Central memory CD8-positive, alpha-beta T cell (primary cell): ENCODE measurements around the gene MET.

ENCODE experiments used
- ATAC-seq: fragments of 150-1000 bp; cut with Tn5 transposase; replicated peaks from 2 replicates; pipeline ENCODE4 v1.10.0; 2022; ENCODE audit warnings: mild to moderate bottlenecking, moderate FRiP score, moderate number of reproducible peaks; ENCODE audit not compliant: poor library complexity, severe bottlenecking; ENCODE audit errors: extremely low read depth
- DNase-seq, 2 donors: peaks; one replicate each; pipeline ENCODE4 v3.0.0; 2021; ENCODE audit warnings: low spot score in 2 of 2
- H3K27ac Mint-ChIP-seq: one replicate; pipeline ENCODE4 v1.8.0; 2022; ENCODE audit warnings: low read depth, mild to moderate bottlenecking, moderate library complexity, mixed read lengths
- H3K27me3 Mint-ChIP-seq: one replicate; pipeline ENCODE4 v1.8.0; 2022; ENCODE audit warnings: mixed read lengths
- H3K36me3 Mint-ChIP-seq: one replicate; pipeline ENCODE4 v1.8.0; 2022; ENCODE audit warnings: mild to moderate bottlenecking, moderate library complexity, mixed read lengths; ENCODE audit not compliant: insufficient read depth
- H3K4me1 Mint-ChIP-seq: one replicate; pipeline ENCODE4 v1.8.0; 2022; ENCODE audit warnings: mixed read lengths
- H3K4me3 Mint-ChIP-seq: one replicate; pipeline ENCODE4 v1.8.0; 2022; ENCODE audit warnings: mild to moderate bottlenecking, moderate library complexity, mixed read lengths
- H3K9me3 Mint-ChIP-seq: one replicate; pipeline ENCODE4 v1.8.0; 2022; ENCODE audit warnings: mixed read lengths

The MET gene

DNA sequence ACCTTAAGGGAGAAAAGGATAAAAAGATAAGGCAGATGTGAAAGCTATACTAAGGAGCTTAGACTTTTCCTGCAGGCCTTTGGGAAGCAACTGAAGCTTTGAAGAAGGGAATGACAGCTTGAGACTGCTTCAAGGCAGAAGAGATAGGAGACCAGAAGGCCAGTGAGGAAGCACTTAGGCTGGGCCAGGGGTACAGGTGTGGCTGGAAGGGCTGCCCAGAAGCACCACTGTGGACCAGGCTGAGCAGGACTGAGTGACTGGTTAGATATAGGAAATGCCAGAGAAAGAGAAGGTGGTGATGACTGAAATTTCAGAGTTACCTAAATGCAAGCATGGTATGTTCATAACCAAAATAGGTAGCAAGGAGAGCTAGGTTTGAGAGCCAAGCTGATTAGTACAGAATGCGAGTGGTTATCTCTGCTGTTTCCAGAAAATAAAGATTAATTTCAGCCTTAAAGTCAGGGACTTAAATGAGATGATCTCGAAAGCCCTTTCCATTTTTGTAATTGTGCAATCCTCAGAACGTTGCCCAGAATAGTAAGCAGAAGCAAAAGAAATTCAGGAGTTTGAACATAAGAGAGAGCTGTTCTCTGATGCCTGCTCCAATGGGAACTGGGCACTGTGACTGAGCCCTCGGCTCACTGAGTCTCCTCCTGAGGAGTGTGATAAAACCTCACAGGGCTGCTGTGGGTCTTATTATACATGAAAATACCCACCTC is 54.9 kb downstream of the MET start:
- H3K27me3 Mint-ChIP-seq, result peaks cover 29% of the 10 kb centered on the region
- H3K36me3 Mint-ChIP-seq, result no peaks in the 10 kb centered on the region
- H3K4me3 Mint-ChIP-seq, result no peak overlapping the region
- H3K27ac Mint-ChIP-seq, result no peak overlapping the region
- DNase-seq (no peak), ATAC-seq (no peak)
- no peaks in the 10 kb centered on the region for H3K9me3 Mint-ChIP-seq
- H3K4me1 Mint-ChIP-seq, result no peaks in the 10 kb centered on the region

DNA sequence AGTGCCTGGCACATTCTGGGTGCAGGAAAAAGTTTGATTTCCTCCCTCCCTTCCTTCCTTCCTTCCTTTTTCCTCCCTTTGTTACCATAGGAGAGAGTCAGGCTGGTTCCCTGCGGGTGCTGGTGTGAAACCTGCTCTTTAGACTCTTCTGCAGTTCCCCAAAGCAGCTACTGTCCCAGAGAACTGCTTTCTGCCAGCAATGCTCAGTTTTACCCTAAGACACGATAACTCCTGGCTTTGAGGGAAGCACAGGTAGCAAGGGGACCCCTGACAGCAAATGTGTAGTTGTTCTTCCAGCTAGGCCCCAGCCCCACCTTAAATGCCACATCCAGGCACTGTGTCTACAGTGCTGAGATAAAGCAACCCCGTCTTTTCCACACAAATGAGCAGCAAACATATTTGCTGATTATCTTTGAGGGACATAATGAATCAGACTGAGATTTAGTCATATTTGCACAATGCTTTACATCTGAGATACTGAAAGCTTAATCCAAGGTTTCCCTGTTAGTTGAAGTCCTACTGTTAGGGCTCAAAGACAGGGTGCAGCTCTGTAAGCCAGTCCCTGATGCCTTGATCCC is 55.5 kb downstream of the MET start:
- no peaks in the 10 kb centered on the region for H3K36me3 Mint-ChIP-seq
- H3K9me3 Mint-ChIP-seq, result no peaks in the 10 kb centered on the region
- peaks cover 29% of the 10 kb centered on the region for H3K27me3 Mint-ChIP-seq
- H3K4me3 Mint-ChIP-seq, result no peak overlapping the region
- no peaks in the 10 kb centered on the region for H3K4me1 Mint-ChIP-seq
- no peak overlapping the region for H3K27ac Mint-ChIP-seq
- ATAC-seq (no peak), DNase-seq (no peak)

DNA sequence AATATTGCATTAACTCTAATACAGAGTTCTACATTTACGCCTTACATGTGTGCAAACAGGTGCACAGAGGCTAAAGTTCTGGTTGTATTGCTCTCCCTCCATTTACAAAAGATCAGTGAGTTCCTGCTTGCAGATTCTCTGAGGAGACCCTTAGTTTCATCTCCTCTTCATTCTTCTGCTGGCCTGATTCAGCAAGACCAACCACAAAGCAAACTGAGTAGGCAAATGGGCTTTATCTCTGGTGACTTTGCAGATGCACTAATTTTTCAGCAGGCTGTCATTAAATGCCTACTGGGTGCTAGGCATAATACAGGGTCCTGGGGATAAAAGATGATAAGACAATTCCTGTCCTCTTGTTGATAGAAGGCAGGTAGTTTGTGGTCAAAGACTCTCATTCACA is 56.4 kb downstream of the MET start:
- Mint-ChIP-seq H3K27me3 (peaks cover 29% of the 10 kb centered on the region), H3K36me3 (no peaks in the 10 kb centered on the region), H3K4me3 (no peak overlapping the region), H3K4me1 (no peaks in the 10 kb centered on the region), H3K9me3 (no peaks in the 10 kb centered on the region), H3K27ac (no peak overlapping the region)
- no peak for ATAC-seq
- DNase-seq, result no peak

DNA sequence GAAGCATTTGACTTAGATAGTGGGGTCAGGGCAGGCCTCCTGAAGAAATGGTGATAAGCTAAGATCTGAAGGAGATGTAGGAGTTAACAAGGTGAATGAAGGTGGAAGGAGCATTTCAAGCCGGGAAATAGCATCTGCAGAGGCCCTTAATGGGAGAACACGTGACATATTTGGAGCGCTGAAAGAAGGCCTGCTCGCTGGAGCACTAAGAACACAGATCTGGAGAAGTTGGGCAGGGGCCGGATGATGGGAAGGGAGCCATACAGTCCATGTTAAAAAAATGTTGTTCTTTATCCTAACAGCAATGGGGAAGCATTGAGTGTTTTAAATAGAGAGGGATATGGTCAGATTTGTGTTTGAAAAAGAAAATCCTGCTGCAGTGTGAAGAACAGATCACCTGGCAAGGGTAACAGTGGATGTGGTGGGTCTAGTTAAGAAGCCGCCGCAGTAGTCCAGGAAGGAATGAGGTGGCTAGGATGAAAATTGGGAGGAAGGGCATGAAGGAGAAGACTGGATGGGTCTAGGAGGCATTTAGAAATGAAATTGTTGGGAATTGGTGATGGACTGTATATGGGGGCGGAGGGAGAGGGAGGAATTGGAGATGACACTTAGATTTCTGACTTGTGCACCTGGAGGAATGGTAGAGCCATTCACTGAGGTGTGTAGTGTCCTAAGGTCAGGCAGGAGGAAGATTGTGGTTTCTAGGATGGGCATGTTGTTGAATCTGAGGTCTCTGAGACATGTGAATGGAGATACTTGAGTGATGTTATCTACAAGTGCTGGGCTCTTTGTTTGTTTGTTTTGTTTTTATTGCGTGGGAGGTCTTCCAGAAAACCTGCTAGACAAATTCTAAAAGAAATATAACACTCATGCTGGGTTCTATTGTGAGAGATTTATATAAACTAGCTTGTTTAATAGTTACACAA is 58.4 kb downstream of the MET start:
- Mint-ChIP-seq H3K27me3 (peaks cover 29% of the 10 kb centered on the region), H3K36me3 (no peaks in the 10 kb centered on the region), H3K27ac (no peak overlapping the region), H3K4me3 (no peak overlapping the region), H3K4me1 (no peaks in the 10 kb centered on the region), H3K9me3 (no peaks in the 10 kb centered on the region)
- DNase-seq (no peak), ATAC-seq (no peak)

DNA sequence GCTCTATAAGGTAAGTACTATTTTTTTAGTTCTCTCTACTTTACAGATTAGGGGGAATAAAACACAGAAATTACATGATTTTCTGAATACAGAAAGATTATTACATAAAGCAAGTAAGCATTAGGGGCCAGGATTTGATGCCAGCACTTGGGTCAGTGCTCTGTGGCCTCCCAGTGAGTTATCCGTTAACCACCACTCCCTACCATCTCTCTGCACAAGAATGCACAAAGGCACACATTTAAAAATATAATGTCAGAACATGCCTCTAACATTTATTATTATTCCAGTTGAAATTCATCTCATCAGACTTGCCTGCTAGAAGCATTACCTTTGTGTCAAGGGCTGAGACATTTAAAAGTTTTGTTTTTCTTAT is 59.0 kb downstream of the MET start:
- DNase-seq (no peak), ATAC-seq (no peak)
- H3K36me3 Mint-ChIP-seq, result no peaks in the 10 kb centered on the region
- peaks cover 29% of the 10 kb centered on the region for H3K27me3 Mint-ChIP-seq
- no peaks in the 10 kb centered on the region for H3K9me3 Mint-ChIP-seq
- no peak overlapping the region for H3K4me3 Mint-ChIP-seq
- H3K4me1 Mint-ChIP-seq, result no peaks in the 10 kb centered on the region
- H3K27ac Mint-ChIP-seq, result no peak overlapping the region

DNA sequence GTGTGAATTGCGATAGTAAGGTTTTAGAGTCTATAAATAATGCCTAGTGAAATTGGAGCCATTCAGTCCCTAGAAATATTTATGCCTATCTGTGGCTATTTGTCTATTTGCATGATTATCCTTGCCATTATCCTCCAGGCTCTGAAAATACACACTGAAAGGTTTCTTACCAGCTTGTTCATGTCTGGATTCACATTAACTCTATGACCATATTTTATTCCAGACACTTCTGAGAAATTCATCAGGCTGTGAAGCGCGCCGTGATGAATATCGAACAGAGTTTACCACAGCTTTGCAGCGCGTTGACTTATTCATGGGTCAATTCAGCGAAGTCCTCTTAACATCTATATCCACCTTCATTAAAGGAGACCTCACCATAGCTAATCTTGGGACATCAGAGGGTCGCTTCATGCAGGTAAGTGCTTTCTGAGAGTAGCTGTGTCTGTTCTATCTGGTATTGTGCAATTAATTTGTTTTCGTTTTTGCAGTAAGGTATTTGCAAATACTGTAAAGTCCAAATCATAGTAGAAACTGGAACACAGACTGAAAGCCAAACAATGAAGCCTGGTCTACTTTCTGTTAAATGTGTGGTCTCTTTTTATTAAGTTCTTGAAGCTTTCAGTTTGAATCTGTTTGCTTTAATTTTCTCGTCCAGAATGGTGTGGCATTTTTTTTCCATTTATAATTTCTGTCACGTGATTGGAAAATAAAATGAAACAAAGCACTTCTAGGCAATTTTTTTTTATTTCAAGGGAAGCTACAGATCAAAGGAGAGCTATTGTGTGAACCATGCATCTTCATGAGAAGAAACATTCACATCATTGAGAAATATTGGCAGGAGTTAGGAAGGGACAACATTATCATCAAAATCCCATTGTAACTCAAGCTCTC is 59.7 kb downstream of the MET start:
- H3K27ac Mint-ChIP-seq, result no peak overlapping the region
- H3K9me3 Mint-ChIP-seq, result no peaks in the 10 kb centered on the region
- no peaks in the 10 kb centered on the region for H3K36me3 Mint-ChIP-seq
- no peaks in the 10 kb centered on the region for H3K4me1 Mint-ChIP-seq
- peaks cover 29% of the 10 kb centered on the region for H3K27me3 Mint-ChIP-seq
- H3K4me3 Mint-ChIP-seq, result no peak overlapping the region
- ATAC-seq, result no peak
- no peak for DNase-seq

DNA sequence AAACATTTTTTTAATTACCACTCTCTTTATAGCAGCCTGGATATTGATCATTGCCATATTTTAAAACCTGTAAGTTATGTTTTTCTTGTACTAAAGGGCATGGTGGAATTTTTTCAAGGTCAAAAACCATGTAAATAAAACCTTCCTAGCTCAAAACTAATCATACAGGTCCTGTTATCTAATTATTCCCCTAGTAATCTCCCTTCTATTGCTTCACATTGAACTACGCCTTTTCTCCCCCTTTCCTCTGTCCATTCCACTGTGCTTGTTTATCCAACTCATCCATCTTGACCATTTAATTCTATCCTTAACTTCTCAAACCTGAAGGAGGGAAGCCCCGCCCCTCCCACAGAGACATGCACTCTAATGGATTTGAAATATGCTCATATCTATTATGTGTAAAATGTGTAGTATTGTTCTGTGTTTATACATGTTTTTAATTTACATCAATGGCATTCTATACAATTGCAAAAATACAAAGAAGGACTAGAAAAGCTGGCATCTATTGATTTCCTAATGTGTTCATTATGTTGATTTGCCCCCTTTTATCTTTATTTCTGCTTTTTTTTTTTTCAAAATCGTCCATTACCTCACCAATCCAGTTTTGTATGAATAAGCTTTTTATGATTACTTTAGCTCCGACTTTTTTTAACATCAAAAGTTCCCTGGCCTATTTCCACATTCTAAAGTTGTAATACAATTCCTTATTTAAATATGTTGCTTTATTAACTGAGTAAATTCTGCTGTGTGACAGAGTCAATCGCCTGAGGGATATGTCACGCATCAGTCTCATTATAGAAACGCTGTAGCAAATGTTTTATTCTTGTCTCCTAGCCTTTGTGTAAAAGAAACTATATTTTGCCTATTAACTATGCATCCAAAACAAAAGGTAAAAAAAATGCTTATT is 61.0 kb downstream of the MET start:
- Mint-ChIP-seq H3K4me3 (no peak overlapping the region), H3K9me3 (no peaks in the 10 kb centered on the region)
- ATAC-seq, result no peak

DNA sequence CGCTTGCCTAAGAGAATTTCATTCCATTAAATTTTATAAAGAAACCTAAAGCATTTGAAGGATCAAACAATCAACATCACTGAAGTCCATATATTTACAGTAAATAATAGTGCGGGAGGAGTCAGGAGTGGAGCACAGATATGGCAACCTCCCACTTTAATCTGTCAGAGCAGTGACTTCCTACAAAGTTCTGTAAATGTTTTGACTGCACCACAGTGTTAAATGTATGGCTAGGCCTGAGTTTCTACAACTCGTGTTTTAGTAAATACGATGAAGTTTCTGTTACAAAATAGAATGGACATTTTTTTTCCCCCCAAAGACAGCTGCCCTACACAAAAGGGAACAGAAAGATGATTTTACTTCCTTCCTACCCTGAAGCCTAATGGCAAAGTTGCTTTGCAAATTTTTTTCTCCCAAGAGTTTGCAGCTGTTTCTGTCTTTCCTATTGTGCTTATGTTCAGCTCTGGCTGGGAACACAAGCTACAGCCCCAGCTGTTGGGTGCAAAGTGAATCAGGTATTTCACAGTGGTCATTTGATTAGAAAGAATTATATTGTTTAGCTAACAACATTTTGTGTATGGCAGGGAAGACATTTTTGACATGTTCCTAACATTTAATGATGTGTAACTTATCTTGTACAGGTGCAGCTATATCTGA is 62.1 kb downstream of the MET start:
- Mint-ChIP-seq H3K9me3 (no peaks in the 10 kb centered on the region), H3K27ac (no peak overlapping the region), H3K36me3 (no peaks in the 10 kb centered on the region), H3K4me3 (no peak overlapping the region), H3K27me3 (peaks cover 15% of the 10 kb centered on the region), H3K4me1 (no peaks in the 10 kb centered on the region)
- DNase-seq, result no peak
- ATAC-seq, result no peak

More for the DNA sequence above, 61.0 kb downstream of the MET start:
- Mint-ChIP-seq H3K36me3 (no peaks in the 10 kb centered on the region), H3K4me1 (no peaks in the 10 kb centered on the region), H3K27ac (no peak overlapping the region), H3K27me3 (peaks cover 16% of the 10 kb centered on the region)
- DNase-seq, result no peak

DNA sequence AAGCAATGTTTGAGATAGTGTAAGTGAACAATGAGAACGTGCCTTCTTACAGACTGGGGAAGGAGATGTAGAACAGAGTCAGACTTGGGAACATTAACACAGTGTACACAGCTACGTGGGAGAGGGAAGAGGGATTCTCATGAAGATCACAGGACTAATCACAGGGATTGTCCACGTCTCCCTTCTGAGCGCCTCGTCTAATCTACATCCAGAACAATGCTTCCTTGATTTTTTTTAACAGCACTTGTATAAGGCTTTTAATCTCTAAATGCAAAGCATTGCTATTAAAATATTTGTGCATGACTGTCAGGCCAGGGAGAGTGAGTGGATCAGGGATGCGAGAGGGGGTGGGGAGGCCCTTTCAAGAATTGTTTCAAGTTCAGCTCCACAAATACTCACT is 62.7 kb downstream of the MET start:
- Mint-ChIP-seq H3K27me3 (peaks cover 13% of the 10 kb centered on the region), H3K9me3 (no peaks in the 10 kb centered on the region), H3K36me3 (no peaks in the 10 kb centered on the region), H3K4me3 (no peak overlapping the region), H3K4me1 (no peaks in the 10 kb centered on the region), H3K27ac (no peak overlapping the region)
- no peak for DNase-seq
- no peak for ATAC-seq

DNA sequence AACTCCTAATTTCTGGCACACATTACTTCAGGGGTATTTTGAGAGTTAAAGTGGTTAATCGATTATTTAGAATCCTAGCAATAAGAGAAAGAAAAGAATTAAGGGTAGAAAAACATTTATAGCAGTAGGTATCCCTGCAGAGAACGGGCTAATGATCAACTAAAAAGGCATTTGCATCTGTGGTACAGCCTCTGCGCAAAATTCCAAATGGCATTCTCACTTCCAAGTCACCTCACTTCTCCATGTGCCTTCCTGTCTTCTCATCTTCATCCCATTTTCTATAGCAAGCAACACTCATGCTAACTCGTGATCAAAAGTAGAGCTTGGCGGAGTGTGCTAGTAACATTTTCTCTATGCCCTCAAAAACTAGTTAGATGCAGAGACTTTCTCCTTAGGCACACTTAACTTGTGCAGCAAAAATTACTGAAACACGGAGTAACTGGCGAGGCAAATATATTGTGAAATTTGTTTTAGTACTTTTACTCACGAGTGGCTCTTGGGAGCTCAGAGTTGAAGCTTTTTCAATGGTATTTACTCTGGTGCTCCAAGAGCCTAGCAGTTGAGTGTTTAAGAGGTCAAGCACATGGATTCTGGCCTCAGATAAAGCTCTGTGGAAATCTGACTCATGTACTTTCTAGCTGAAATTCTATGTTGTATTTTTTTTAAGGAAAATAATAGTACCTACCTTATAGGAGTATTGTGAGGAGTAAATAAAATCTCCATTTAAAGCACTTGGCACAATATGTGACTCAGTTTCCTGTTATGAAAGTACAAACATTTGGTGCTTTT is 65.1 kb downstream of the MET start:
- Mint-ChIP-seq H3K4me3 (no peak overlapping the region), H3K36me3 (no peaks in the 10 kb centered on the region), H3K27ac (no peak overlapping the region), H3K4me1 (no peaks in the 10 kb centered on the region), H3K9me3 (no peaks in the 10 kb centered on the region), H3K27me3 (peaks cover 19% of the 10 kb centered on the region)
- no peak for DNase-seq
- no peak for ATAC-seq

DNA sequence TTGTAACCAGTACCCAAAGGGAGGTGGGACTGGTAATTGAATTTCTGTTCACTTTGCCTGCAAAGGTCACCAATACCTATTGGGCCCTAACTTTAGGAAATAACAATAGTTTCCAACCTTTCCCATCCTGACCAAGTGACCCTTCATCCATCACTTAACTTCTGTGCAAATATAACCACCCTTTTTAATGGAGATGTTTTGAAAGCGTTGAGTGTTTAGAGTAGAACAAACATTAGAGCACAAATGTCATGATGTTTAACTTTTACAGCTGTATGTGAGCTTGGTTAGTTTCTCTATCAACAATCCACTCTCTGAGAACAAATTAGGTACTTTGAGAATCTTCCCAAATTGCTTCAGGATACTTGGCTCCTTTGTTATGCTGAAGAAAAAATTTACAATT is 66.4 kb downstream of the MET start:
- peaks cover 28% of the 10 kb centered on the region for H3K27me3 Mint-ChIP-seq
- DNase-seq (no peak), ATAC-seq (no peak)
- no peak overlapping the region for H3K27ac Mint-ChIP-seq
- no peaks in the 10 kb centered on the region for H3K4me1 Mint-ChIP-seq
- no peak overlapping the region for H3K4me3 Mint-ChIP-seq
- no peaks in the 10 kb centered on the region for H3K36me3 Mint-ChIP-seq
- no peaks in the 10 kb centered on the region for H3K9me3 Mint-ChIP-seq
